NCI-H187 treated with DMSO at 0.1 percent for 48 hours (cell line): Measurements from ENCODE around the gene TNK1.
"Not testable (repeated sequence)": the region's sequence is repeated elsewhere in the genome, so short reads cannot be mapped to it uniquely, and the experiment has no call there.

Experiments
- DNase-seq: peaks from one replicate; lab custom pipeline; 2025; lab: John Stamatoyannopoulos, UW

Gene TNK1

DNA sequence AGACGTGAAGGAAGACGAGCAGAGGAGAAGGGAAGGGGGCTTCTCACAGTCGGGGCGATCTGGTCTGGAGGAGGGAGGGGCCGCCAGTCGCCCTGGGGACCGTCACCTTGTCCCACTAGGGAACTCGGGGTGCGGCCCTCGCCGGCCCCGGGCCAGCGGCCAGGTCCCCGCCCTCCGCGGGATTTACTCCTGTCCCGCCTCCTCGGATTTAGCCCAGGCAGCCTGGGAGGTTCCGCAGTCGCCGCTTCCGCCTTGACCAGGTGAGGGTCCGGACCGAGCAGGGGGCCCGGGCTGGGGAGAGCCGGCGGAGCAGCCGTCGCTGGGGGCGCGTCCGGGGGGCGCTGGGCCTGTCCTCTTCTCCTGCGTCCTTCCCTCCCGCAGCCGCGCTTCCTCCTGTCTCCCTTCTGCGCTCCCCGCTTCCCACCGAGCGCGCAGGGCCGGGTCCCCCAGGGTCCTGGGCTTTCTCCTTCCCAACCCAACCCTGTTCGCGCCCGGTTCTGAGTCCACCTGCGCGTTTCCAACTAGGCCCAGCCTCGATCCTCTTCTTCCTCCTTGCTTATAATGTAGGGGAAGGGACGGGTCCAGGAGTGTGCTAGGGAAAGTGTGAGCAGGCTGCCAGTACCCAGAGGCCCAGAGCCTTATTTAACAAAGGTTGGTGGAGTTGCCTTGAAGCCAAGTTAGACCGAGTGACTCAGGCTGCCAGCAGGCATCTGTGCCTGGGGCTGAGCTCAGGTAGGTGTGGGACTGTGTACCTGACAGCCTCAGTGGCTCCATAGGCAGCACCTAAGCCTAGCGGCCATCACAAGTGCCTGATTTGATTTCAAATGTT, at the start of gene TNK1:
Gene TNK1, plus strand, starts transcription at position 235 of the 829 bp plus-strand sequence. CDS start 1,838 bp downstream, outside the sequence.
- DNase-seq = no peak

DNA sequence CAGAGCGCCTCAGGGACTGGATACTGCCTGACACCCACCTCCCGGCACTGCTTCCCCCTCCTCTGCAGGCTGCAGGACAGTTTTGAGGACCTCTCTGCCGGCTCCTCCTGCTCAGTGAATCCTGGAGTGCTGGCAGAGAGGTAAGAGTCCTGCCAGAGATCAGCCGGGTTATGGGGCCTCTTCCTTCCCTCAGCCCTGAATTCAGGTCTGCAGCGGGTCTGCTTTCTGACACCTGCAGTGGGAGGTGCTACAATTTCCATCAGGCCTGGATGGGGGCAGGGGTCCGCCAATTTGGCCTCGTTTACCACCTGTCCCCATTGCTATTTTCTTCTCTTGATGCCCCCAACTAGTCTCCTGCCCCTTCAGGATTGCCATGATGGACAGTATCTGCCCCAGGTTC, 48.8 kb upstream of the TNK1 start:
- no peak for DNase-seq

DNA sequence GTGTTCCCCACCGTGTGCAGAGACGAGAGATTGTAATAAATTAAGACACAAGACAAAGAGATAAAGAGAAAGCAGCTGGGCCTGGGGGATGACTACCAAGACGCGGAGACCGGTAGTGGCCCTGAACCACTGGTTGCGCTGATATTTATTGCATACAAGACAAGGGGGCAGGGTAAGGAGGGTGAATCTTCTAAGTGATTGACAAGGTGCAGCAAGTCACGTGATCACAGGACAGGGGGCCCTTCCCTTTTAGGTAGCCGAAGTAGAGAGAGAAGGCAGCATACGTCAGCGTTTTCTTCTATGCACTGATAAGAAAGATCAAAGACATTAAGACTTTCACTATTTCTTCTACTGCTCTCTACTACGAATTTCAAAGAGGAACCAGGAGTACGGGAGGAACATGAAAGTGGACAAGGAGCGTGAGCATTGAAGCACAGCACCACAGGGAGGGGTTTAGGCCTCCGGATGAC, 48.3 kb upstream of the TNK1 start:
- DNase-seq = not testable (repeated sequence)

DNA sequence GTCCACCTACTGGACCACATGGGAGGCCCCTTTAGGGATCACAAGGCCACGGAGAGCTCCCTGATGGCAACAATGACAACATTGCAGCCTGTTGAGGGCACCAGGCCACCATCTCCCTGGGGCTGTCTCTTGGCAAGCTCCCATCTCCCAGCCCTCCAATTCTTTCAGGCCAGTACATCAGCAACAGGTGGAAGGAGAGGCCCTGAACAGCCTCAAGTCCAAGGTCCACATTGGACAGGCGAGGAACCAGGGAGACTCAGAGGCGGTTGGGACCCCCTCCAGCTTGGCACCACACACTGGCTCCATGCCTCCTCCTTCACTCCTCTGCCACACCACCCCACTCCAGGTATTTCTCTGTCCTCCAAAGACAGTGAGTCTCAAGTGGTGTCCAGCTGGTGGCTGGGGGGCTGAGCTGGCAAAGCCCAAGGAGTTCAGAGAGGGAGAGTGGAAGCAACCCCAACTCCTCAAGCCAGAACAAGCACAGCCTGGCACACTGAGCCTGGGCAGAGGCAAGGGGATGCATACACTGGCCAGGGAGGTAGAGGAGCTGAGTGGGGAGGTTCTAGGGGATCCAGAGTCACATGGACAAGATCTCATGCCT, 45.9 kb upstream of the TNK1 start:
- DNase-seq = no peak

DNA sequence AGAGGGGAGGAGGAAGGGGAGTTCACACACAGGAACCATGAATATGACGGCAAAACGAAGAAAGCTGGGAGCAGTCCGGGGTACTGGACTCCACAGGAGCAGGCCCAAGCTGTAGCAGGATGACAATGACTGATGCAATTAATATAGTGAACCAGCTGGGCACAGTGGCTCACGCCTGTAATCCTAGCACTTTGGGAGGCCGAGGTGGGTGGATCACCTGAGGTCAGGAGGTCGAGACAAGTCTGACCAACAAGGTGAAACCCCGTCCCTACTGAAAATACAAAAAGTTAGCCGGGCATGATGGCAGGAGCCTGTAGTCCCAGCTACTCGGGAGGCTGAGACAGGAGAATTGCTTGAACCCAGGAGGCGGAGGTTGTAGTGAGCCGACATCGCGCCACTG, 45.1 kb upstream of the TNK1 start:
- DNase-seq = not testable (repeated sequence)

DNA sequence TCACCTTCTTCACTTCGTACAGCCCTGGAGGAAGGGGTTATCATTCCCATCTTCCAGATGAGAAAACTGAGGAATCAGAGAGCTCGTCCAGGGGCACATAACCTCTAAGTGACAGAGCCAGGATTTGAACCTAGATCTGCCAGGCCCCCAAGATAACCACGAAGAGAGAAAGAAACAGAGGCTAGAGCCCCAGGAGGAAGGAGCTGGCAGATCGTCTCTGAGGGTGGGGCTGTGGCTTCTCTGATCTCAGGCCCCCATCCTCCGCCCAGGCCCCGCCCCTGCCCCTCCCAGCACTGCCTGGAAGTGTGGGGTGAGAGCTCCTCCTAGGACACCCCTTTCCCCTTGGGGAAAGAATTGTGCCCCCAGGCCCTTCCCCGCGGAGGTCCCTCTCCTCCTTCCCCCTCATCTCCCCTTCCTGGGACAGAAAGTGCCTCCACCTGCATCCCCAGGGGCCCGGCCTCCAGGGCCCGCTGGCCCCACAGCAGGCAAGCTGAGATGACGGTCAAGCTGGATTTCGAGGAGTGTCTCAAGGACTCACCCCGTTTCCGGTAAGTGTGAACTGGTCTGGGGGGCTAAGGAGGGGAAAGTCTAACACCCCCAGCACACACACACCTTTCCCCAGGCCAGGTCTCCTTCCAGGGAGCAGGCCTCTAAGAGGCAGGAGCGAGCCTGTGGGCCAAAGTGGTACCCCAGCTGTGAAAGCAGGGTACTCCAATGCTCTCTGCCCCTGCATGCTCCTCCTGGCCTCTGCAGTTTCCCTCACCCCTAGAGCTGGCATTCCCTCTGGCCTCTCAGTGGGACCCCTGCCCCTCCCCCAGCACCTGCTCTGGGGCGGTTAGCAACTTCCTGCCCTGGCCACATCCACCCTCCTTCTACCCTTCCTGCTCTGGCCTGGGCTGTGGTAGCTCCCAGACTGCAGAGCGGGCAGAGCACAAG, 44.4 kb upstream of the TNK1 start, which contains the start of gene ACAP1:
Gene ACAP1, plus strand, starts transcription at position 290 of the 936 bp plus-strand sequence. Its CDS starts 206 bp downstream, at position 496.
- DNase-seq = no peak

DNA sequence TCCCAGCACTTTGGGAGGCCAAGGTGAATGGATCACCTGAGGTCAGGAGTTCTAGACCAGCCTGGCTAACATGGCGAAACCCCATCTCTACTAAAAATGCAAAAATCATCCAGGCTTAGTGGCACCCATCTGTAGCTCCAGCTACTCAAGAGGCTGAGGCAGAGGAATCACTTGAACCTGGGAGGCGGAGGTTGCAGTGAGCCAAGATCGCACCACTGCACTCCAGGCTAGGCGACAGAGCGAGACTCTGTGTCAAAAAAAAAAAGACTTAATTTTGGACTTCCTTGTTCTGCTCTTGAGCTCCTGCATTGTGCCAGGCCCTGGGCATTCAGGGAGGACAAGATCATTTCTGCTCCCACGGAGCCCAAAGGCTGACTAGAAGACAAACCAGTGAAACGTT, 43.3 kb upstream of the TNK1 start:
- not testable (repeated sequence) for DNase-seq

DNA sequence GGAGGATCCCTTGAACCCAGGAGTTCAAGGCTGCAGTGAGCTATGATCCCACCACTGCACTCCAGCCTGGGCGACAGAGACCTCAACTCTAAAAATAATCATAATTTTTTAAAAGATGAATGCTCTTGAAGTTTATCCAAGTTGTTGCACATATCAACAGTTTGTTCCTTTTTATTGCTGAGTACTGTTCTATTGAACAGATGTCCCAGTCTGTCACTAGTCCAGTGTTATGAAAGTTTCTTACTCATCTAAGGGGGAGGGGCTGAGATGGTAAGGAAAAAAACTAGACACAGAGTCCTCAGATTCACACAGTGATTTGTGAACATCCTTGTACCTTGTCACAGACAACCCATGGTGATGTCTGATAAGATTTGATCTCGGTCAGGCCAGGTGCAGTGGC, 40.7 kb upstream of the TNK1 start:
- DNase-seq = no peak

DNA sequence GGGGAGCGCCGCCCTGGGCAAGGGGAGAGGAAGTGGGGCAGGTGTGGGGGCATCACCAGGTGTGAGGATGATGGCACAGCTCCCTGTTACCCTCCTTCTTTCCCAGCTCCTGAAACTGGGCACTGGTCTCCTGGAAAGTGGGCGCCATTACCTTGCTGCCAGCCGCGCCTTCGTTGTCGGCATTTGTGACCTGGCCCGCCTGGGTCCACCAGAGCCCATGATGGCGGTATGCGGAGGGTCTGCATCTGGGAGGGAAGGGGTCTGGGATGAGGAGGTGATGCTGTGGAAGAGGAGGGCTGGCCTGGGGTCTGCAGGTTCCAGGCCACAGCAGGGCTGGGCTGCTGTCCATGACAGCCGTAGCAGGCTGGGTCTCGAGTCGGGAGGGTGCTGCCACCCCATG, 39.0 kb upstream of the TNK1 start:
- DNase-seq = no peak

DNA sequence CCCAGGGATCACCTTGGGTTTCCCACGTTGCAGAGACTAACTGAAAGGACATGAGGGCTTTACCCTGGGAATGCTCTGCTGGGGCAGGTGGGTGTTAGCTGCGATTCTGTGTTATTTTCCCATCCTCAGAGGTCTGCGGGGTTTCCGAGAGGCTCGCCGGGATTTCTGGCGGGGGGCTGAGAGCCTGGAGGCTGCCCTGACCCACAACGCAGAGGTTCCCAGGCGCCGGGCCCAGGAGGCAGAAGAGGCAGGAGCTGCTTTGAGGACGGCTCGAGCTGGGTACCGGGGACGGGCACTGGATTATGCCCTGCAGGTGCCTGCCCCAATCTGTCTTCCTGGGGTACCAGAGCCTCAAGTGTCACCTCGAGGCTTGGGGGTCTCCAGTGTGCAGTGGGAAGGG, 37.6 kb upstream of the TNK1 start:
- no peak for DNase-seq

DNA sequence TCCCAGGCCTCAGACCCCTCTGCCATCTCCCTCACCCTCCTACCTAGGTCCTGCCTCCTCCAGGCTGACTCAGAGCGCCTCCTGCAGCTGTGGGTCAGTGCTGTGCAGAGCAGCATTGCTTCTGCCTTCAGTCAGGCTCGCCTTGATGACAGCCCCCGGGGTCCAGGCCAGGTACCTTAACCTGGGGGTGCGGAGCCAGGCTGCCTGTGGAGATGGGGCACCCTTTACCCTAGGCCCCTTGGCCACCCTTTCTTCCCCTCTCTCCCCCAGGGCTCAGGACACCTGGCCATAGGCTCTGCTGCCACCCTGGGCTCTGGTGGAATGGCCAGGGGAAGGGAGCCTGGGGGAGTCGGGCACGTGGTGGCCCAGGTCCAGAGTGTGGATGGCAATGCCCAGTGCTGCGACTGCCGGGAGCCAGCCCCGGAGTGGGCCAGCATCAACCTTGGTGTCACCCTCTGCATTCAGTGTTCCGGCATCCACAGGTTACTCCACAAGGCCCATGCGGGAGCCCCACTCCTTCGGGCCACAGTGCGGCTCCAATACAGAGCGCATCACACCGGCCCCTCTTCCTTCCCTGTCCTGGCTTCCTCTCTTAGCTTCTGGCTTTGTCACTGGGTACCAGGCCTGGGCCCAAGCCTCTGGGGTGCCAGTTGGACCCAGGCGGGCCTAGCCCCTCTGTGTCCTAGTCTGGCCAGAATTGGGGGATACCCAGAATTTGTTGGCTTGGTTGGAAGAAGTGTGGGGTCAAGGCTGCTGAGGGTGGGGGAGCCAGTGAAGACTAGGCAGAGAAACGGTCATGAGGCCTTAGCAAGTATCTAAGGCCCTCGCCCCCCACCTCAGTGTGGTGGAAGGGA, 33.9 kb upstream of the TNK1 start:
- DNase-seq = no peak

DNA sequence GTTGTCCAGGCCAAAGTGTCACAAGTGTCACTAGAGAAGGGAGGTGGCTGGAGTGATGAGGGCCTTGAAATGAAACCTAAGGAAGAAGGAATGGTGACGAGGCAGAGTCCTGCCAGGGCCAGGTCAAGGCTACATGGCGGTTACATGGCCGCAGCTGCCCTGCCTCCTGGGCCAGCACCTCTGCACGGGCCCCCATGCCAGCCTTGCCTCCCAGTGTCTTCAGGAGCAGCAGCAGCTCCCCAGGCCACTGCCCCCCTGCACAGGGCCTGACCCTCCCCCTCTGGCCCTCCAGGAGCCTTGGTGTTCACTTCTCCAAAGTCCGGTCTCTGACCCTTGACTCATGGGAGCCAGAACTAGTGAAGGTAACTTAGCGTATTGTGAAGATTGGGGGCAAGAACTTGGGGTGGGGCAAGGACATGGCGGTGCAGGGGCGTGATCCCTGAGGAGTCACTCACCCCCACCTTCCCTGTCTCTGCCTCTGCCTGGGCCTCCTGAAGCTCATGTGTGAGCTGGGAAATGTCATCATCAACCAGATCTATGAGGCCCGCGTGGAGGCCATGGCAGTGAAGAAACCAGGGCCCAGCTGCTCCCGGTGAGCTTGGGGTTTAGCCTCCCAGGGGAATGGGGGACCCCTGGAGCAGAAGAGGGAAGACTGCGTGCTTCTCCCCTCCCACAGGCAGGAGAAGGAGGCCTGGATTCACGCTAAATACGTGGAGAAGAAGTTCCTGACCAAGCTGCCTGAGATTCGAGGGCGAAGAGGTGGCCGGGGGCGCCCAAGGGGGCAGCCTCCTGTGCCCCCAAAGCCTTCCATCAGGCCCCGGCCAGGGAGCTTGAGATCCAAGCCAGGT, 33.0 kb upstream of the TNK1 start:
- DNase-seq = no peak

DNA sequence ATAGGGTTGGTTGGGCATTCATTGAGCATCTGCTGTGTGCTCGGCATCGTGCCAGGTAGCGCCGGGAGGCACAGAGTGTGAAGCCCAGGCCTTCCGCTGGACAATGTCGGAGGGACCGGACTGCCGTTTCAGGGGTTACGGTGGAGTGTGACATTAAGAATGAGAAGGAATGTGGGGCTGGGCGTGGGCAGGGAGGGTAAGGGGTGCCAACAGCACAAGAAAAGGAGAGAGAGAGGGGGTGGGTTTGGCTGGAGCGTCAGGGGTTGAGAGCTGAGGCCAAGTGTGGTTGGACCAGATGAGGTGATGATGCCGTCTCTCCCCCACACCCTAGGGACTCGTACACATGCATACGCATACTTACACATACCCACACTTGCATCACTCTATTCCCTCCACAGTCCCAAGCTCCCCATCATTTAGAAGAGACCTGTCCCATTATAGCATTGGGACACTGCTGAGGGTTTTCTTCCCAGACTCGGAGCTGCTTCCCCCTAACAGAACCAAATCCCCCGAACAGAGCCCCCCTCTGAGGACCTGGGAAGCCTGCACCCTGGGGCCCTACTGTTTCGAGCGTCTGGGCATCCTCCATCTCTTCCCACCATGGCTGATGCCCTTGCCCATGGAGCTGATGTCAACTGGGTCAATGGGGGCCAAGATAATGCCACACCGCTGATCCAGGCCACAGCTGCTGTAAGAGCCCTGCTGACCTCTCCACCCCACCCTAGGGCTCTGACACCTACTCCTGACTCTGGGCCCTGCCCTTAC, 32.2 kb upstream of the TNK1 start:
- DNase-seq = no peak

DNA sequence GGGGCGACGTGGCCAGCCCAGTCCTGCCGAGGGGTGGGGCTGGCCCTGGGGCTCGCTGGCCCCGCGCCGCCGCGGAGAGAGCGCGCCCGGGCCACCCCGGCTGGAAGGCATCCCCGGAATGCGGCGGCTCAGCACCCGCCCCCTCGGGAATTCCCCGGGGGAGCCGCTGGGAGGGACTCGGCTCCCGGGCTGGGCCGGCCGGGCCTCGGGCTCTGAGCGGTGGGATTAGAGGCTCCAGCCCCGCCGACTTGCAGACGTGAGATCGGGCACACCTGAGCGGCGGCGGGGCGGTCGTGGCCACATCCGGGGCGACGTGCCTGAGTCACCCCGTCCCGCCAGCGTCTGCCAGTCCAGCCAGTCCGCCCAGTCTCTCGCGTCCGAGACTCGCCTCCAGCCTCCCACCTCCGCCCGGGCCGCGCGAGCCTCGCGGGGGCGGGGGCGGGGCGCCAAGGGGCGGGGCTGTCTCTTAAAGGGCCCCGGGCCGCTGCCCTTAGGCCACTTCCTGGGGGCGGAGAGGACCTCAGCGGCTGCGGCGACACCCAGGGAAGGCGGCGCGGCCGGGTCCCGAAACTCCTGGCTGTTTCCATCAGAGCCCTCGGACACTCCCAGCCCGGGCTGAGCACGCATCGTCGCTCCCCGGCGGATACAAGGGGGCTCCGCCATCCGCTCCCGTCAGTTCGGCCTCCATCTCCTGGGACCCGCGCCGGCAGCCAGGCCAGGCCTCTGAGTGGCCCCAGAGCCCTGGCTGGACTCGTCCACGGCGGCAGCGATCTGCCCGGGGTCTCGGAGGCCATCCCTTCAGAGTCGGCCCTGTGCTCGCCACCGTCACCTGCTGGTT, 29.0 kb upstream of the TNK1 start, which contains the start of gene KCTD11:
Gene KCTD11, plus strand, starts transcription at position 498 of the 838 bp plus-strand sequence.
- no peak for DNase-seq

DNA sequence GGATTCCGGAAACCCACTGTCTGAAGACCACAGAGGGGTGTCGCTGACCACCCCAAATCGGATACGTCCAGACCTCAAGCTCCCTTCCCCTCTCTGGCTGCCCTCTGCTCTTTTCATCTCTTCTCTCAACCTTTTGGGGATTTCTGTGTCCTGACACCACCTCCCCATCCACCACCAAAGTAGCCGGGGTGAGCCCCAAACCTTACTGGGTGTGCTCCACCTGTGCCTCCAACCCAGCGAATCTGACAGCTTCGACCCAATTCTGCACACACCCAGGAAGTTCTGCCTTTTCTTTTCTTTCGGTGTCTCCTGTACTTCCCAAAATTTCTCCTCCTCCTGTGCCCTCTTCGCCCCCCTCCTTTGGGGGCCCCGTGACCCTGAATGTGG, 28.4 kb upstream of the TNK1 start:
- DNase-seq = no peak

DNA sequence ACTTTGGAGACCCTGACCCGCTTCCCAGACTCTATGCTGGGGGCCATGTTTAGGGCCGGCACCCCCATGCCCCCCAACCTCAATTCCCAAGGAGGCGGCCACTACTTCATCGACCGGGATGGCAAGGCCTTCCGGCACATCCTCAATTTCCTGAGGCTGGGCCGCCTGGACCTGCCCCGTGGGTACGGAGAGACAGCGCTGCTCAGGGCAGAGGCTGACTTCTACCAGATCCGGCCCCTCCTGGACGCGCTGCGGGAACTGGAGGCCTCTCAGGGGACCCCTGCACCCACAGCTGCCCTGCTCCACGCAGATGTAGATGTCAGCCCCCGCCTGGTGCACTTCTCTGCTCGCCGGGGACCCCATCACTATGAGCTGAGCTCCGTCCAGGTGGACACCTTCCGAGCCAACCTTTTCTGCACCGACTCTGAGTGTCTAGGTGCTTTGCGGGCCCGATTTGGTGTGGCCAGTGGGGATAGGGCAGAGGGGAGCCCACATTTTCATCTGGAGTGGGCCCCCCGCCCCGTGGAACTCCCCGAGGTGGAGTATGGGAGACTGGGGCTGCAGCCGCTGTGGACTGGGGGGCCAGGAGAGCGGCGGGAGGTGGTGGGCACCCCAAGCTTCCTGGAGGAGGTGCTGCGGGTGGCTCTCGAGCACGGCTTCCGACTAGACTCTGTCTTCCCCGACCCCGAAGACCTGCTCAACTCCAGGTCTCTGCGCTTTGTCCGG, 27.8 kb upstream of the TNK1 start:
- no peak for DNase-seq

DNA sequence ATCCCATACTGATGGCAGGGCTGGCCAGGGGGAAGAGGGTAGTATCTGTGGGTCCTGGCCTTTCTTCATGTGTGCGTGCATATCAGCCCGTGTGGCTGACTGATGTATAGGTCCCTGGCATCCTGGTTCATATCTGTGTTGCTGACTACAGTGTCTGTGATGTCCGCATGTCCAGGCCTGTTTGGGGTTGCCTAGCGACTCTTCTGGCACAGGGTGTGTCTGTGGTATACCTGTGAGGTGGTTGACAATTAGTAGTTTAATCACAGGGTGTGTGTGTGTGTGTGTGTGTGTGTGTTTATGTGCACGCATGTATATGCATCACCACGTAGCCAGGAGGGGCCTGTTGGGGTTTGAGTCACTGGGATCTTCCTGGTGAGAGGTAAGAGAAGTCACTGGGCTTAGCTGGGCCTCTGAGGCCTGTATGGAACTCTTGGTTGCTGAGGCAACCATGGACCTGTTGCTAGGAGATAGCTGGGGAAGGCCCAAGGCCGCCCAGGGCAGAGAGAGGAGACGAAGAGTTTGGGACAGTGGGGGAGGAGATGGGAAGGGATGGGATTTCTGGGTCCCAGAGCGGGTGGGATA, 26.5 kb upstream of the TNK1 start:
- DNase-seq = no peak

DNA sequence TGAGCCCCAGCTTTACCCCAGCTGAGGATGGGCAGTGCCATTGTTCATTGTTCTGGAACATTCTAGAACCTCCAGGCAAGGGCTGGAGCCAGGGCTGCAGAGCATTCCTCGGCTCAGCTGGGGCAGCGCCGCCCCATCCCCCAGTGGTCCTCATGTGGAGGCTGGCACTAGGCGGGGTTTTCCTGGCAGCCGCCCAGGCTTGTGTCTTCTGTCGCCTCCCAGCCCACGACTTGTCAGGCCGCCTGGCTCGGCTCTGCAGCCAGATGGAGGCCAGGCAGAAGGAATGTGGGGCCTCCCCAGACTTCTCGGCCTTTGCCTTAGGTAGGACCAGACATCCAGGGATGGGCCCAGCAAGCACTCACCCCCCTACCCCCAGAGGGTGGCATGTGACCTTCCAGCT, 25.8 kb upstream of the TNK1 start, which contains the start of gene TMEM95:
Gene TMEM95, plus strand, starts transcription at position 104 of the 400 bp plus-strand sequence. Its CDS starts 49 bp downstream, at position 153.
- no peak for DNase-seq
